Measurements from ENCODE around the gene TNRC6B. TPM values are rescaled to one million over a fixed set of nuclear protein-coding genes. Genes with fewer than 3 reads are reported as not detected.

TNRC6B gene
- total and polyA plus RNA-seq, 2 donors (not counting 1 experiment from before 2014, with no cell fraction given): 5.7 to 17.8 TPM

GRCh38 chr22:40300316-40300715, 122.6 kb downstream of the TNRC6B start:
- Histone ChIP-seq H3K36me3 (ENCODE audit: control insufficient read depth, insufficient read depth, low read length) (peaks cover 3% of the 10 kb centered on the region), H3K9ac (ENCODE audit: insufficient read depth, low read length) (no peak overlapping the region), H3K27me3 (ENCODE audit: control insufficient read depth, insufficient read depth, low read length) (no peaks in the 10 kb centered on the region), H3K27ac (ENCODE audit: insufficient read depth, low read length) (no peak overlapping the region), H3K4me1 (ENCODE audit: control insufficient read depth, extremely low read depth, insufficient read depth, low read length) (no peaks in the 10 kb centered on the region), H3K4me2 (ENCODE audit: extremely low read depth, insufficient read depth, low read length) (no peak overlapping the region), H4K20me1 (ENCODE audit: control insufficient read depth, extremely low read depth, insufficient read depth, low read length) (no peaks in the 10 kb centered on the region), H3K79me2 (ENCODE audit: control insufficient read depth, insufficient read depth, low read length) (no peaks in the 10 kb centered on the region), H2AFZ (ENCODE audit: low read length) (no peak overlapping the region), H3K4me3 (replicated peaks in 1 of 4; ENCODE audit: control extremely low read depth in 1 of 4, insufficient read depth in 1 of 4, low read depth in 3 of 4, low read length in 4 of 4) (no peak overlapping the region), H3K9me3 (ENCODE audit: control insufficient read depth, insufficient read depth, low read depth, low read length) (no peaks in the 10 kb centered on the region)
- TF ChIP-seq EZH2 (IDR thresholded peaks at IDR 0.05; ENCODE audit: low read length, missing control alignments): no peak
- TF ChIP-seq CTCF (conservative IDR thresholded peaks at IDR 0.05 in 1 of 2, IDR thresholded peaks at IDR 0.05 in 1 of 2; ENCODE audit: low read depth in 1 of 2, low read length in 2 of 2): no peak
- DNase-seq (ENCODE audit: low read depth in 2 of 2): no peak

GRCh38 chr22:40300884-40301672, 123.4 kb downstream of the TNRC6B start:
- H3K79me2 ChIP-seq (ENCODE audit: control insufficient read depth, insufficient read depth, low read length): no peaks in the 10 kb centered on the region
- H2AFZ ChIP-seq (ENCODE audit: low read length): no peak overlapping the region
- no peak overlapping the region for H3K9ac ChIP-seq (ENCODE audit: insufficient read depth, low read length)
- no peaks in the 10 kb centered on the region for H3K9me3 ChIP-seq (ENCODE audit: control insufficient read depth, insufficient read depth, low read depth, low read length)
- H3K27me3 ChIP-seq (ENCODE audit: control insufficient read depth, insufficient read depth, low read length): no peaks in the 10 kb centered on the region
- DNase-seq (ENCODE audit: low read depth in 2 of 2): no peak
- H3K36me3 ChIP-seq (ENCODE audit: control insufficient read depth, insufficient read depth, low read length): peaks cover 3% of the 10 kb centered on the region
- H3K4me2 ChIP-seq (ENCODE audit: extremely low read depth, insufficient read depth, low read length): no peak overlapping the region
- H3K4me1 ChIP-seq (ENCODE audit: control insufficient read depth, extremely low read depth, insufficient read depth, low read length): no peaks in the 10 kb centered on the region
- TF ChIP-seq CTCF (conservative IDR thresholded peaks at IDR 0.05 in 1 of 2, IDR thresholded peaks at IDR 0.05 in 1 of 2; ENCODE audit: low read depth in 1 of 2, low read length in 2 of 2): no peak
- TF ChIP-seq EZH2 (IDR thresholded peaks at IDR 0.05; ENCODE audit: low read length, missing control alignments): no peak
- H4K20me1 ChIP-seq (ENCODE audit: control insufficient read depth, extremely low read depth, insufficient read depth, low read length): no peaks in the 10 kb centered on the region
- H3K27ac ChIP-seq (ENCODE audit: insufficient read depth, low read length): no peak overlapping the region
- H3K4me3 ChIP-seq (replicated peaks in 1 of 4; ENCODE audit: control extremely low read depth in 1 of 4, insufficient read depth in 1 of 4, low read depth in 3 of 4, low read length in 4 of 4): no peak overlapping the region

- H3K27ac ChIP-seq (ENCODE audit: insufficient read depth, low read length): no peak overlapping the region
- no peak overlapping the region for H2AFZ ChIP-seq (ENCODE audit: low read length)
- DNase-seq (ENCODE audit: low read depth in 2 of 2): no peak
- H3K4me2 ChIP-seq (ENCODE audit: extremely low read depth, insufficient read depth, low read length): no peak overlapping the region
- TF ChIP-seq EZH2 (IDR thresholded peaks at IDR 0.05; ENCODE audit: low read length, missing control alignments): no peak
- no peak for TF ChIP-seq CTCF (conservative IDR thresholded peaks at IDR 0.05 in 1 of 2, IDR thresholded peaks at IDR 0.05 in 1 of 2; ENCODE audit: low read depth in 1 of 2, low read length in 2 of 2)
- H3K9ac ChIP-seq (ENCODE audit: insufficient read depth, low read length): no peak overlapping the region
- H3K27me3 ChIP-seq (ENCODE audit: control insufficient read depth, insufficient read depth, low read length): no peaks in the 10 kb centered on the region
- no peaks in the 10 kb centered on the region for H4K20me1 ChIP-seq (ENCODE audit: control insufficient read depth, extremely low read depth, insufficient read depth, low read length)
- H3K9me3 ChIP-seq (ENCODE audit: control insufficient read depth, insufficient read depth, low read depth, low read length): no peaks in the 10 kb centered on the region
- peaks cover 3% of the 10 kb centered on the region for H3K36me3 ChIP-seq (ENCODE audit: control insufficient read depth, insufficient read depth, low read length)
- no peaks in the 10 kb centered on the region for H3K4me1 ChIP-seq (ENCODE audit: control insufficient read depth, extremely low read depth, insufficient read depth, low read length)
- H3K79me2 ChIP-seq (ENCODE audit: control insufficient read depth, insufficient read depth, low read length): no peaks in the 10 kb centered on the region
- H3K4me3 ChIP-seq (replicated peaks in 1 of 4; ENCODE audit: control extremely low read depth in 1 of 4, insufficient read depth in 1 of 4, low read depth in 3 of 4, low read length in 4 of 4): no peak overlapping the region
These were observed 124.4 kb downstream of the TNRC6B start for GRCh38 chr22:40302149-40302548.

All from fibroblast of lung (primary cell).